Gastroesophageal sphincter (tissue), 4 donors: ENCODE measurements around the gene PXDC1. TPM values are rescaled to one million over a fixed set of nuclear protein-coding genes. Genes with fewer than 3 reads are reported as not detected.

Experiments used
- ATAC-seq: fragments of 150-250 bp; one replicate; pipeline ENCODE4 v1.9.1; 2016; ENCODE audit warnings: mild to moderate bottlenecking, moderate library complexity
- H3K27ac ChIP-seq, 4 donors: fragments of 200-600 bp; sonication (generic) in 3 of 4; 1 replicate in 3 of 4; 2 replicates in 1 of 4; pipeline ENCODE4 v1.5.1; 2016 to 2019
- H3K27me3 ChIP-seq: fragments of 200-600 bp; sonication (generic); one replicate; pipeline ENCODE4 v1.5.1; 2019
- H3K36me3 ChIP-seq, 2 donors: fragments of 200-600 bp; sonication (generic); one replicate each; pipeline ENCODE4 v1.5.1; 2019; ENCODE audit warnings: control low read depth in 1 of 2
- H3K4me1 ChIP-seq, 3 donors: fragments of 200-600 bp; sonication (generic); 1 replicate in 2 of 3; 2 replicates in 1 of 3; pipeline ENCODE4 v1.5.1; 2016 to 2019; ENCODE audit warnings: control low read depth in 2 of 3
- H3K4me3 ChIP-seq, 2 donors: fragments of 200-600 bp; sonication (generic); one replicate each; pipeline ENCODE4 v1.5.1; 2019; ENCODE audit warnings: mild to moderate bottlenecking in 1 of 2, moderate library complexity in 1 of 2
- H3K9me3 ChIP-seq, 3 donors: fragments of 200-600 bp; sonication (generic); one replicate each; pipeline ENCODE4 v1.5.1; 2017 to 2019; ENCODE audit warnings: control low read depth in 2 of 3
- EP300 ChIP-seq: sonication (generic); formaldehyde crosslinking; IDR thresholded peaks from one replicate; pipeline ENCODE4 v1.6.1; 2017; ENCODE audit warnings: antibody characterized with exemption, mild to moderate bottlenecking
- POLR2A ChIP-seq, 2 donors: fragments of 450-650 bp; IDR thresholded peaks; one replicate each; pipeline ENCODE4 v1.6.1; 2017; ENCODE audit warnings: antibody characterized with exemption in 2 of 2, mild to moderate bottlenecking in 2 of 2, moderate library complexity in 1 of 2
- POLR2AphosphoS5 ChIP-seq: sonication (generic); formaldehyde crosslinking; IDR thresholded peaks from one replicate; pipeline ENCODE4 v1.6.1; 2017; ENCODE audit warnings: antibody characterized with exemption
- WGBS, 2 donors: methylation state at CpG; one replicate each; pipeline ENCODE4 v1.1.5; 2018; ENCODE audit warnings: low coverage in 1 of 2; 5-methylcytosine and 5-hydroxymethylcytosine counted together
- total RNA-seq, 4 donors: library from RNA; depleted of rRNA; stranded (reverse); fragments of >200 nt; gene quantifications; one replicate each; pipeline ENCODE4 v1.1.0, GENCODE V29; 2016
- TF ChIP-seq, protein P1 (sequence below), 4 experiments: fragments of 200-600 bp in 2 of 4; fragments of 450-650 bp in 2 of 4; sonication (generic) in 1 of 4; IDR thresholded peaks; one replicate each; pipeline ENCODE4 v1.5.1; 2017 to 2019; ENCODE audit warnings: antibody characterized with exemption in 4 of 4, mild to moderate bottlenecking in 2 of 4, moderate library complexity in 2 of 4

PXDC1 gene
- total RNA-seq, 4 donors from 2014 or later: 78.3 to 182 (median 152) TPM

DNA sequence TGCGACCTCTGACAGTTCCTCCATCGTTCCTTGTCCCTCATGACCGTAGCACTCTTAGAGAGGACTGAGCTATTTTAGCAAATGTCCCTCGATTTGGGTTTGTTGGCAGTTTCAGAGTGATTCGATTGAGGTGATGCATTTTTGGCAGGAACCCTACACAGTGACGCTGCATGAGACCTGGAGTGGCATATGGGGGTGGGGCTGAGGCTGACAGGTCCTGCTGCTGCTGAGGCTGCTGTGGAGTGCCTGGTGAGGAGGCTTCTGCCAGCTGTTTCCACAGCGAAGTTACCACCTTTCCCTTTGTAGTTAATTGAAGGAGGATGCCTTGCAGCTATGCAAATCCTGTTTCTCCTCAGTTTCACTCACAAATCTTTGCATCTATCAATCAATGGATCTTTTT lies 19.8 kb downstream of the PXDC1 start:
- no peak overlapping the region for H3K4me3 ChIP-seq
- H3K36me3 ChIP-seq: peaks cover 0 to 91% of the 10 kb centered on the region in 2 donors
- peaks cover 0 to 51% (median 19%) of the 10 kb centered on the region in 3 donors for H3K4me1 ChIP-seq
- TF ChIP-seq POLR2AphosphoS5 (no peak), EP300 (no peak), POLR2A (IDR thresholded peaks at IDR 0.05) (no peak)
- TF ChIP-seq, protein P1, sequence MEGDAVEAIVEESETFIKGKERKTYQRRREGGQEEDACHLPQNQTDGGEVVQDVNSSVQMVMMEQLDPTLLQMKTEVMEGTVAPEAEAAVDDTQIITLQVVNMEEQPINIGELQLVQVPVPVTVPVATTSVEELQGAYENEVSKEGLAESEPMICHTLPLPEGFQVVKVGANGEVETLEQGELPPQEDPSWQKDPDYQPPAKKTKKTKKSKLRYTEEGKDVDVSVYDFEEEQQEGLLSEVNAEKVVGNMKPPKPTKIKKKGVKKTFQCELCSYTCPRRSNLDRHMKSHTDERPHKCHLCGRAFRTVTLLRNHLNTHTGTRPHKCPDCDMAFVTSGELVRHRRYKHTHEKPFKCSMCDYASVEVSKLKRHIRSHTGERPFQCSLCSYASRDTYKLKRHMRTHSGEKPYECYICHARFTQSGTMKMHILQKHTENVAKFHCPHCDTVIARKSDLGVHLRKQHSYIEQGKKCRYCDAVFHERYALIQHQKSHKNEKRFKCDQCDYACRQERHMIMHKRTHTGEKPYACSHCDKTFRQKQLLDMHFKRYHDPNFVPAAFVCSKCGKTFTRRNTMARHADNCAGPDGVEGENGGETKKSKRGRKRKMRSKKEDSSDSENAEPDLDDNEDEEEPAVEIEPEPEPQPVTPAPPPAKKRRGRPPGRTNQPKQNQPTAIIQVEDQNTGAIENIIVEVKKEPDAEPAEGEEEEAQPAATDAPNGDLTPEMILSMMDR (IDR thresholded peaks at IDR 0.05): no peak
- no peak for ATAC-seq
- WGBS, 2 donors: 73 to 77% methylated on average over 3 to 4 of the region's 7 CpGs
- no peak overlapping the region for H3K27ac ChIP-seq
- H3K9me3 ChIP-seq: peaks cover 0 to 6% (median 0%) of the 10 kb centered on the region in 3 donors
- no peaks in the 10 kb centered on the region for H3K27me3 ChIP-seq

DNA sequence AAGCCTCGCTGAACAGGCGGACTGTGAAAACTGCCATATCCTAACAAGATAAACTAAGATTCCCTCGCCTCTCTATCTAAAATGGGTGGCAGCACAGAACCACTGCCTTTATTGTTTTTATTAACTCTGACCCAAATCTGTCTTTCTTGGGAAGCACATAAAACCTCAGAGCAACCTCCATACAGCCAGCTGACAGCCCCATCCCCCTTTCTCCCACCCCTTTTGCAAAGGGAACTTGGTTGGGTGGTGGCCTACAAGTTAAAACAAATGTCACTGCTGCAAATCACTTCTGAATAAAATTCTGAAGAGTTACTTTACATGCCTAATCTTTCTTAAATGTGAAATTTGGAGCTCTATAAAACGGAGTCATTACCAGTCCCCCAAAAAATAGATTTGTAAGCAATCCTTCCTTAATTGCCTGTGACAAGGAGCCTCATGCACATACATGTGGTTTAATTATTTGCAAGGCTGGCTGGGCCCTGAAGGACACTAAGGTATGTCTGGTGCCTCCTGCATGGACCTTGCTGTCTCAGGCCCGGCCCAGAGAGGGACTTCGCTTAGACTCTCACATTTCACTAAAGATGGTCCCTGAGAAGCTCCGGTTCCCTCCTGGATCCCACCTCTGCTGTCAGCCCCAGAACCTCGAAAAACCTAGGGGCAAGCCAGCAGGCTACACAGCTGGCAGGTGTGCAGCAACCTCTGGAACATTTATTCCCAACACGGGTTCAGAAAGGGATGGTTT lies 21.7 kb downstream of the PXDC1 start:
- no peak for ATAC-seq
- Histone ChIP-seq H3K36me3 (peaks cover 0 to 91% of the 10 kb centered on the region in 2 donors), H3K9me3 (no peaks in the 10 kb centered on the region), H3K27me3 (no peaks in the 10 kb centered on the region), H3K4me3 (no peak overlapping the region), H3K4me1 (peaks cover 0 to 67% (median 19%) of the 10 kb centered on the region in 3 donors), H3K27ac (no peak overlapping the region)
- no peak for TF ChIP-seq POLR2AphosphoS5
- TF ChIP-seq POLR2A (IDR thresholded peaks at IDR 0.05): no peak
- no peak for TF ChIP-seq EP300
- TF ChIP-seq, protein P1 (IDR thresholded peaks at IDR 0.05): no peak
- WGBS, 2 donors: 81 to 90% methylated on average over 5 to 6 of the region's 9 CpGs

DNA sequence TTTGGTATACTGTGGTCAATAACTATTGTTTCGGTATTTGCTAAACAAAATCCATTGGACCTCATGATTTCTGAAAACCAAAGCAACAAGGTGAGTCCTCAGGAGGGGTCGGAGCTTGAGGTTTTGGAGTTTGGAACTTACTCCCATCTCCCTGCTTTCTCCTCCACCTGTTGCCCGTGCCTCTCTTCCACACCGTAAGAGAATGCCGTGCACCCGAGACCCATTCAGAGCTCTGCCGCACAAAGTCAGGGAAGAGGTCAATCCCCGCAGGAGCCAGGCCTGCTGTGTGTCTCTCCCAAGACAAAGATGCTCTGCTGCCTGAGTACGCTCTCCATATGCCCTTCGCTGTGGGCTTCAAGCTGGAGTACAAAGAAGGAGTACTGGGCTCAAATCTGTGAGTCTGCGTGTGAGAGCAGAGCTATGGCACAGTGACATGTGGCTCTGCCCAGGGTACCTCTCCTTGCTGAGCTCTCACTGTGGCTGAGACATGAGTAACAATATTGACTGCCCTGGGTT lies 23.9 kb downstream of the PXDC1 start:
- WGBS, 2 donors: 93% methylated on average over 3 of the region's 11 CpGs; no CpG with 5 or more reads in 1 of the 2 donors
- no peak overlapping the region for H3K27ac ChIP-seq
- no peak overlapping the region for H3K4me3 ChIP-seq
- no peaks in the 10 kb centered on the region for H3K27me3 ChIP-seq
- H3K36me3 ChIP-seq: peaks cover 0 to 91% of the 10 kb centered on the region in 2 donors
- no peak for ATAC-seq
- H3K9me3 ChIP-seq: no peaks in the 10 kb centered on the region
- peaks cover 0 to 64% (median 11%) of the 10 kb centered on the region in 3 donors for H3K4me1 ChIP-seq
- TF ChIP-seq, protein P1 (IDR thresholded peaks at IDR 0.05): no peak
- TF ChIP-seq POLR2AphosphoS5 (no peak), POLR2A (IDR thresholded peaks at IDR 0.05) (no peak), EP300 (no peak)

DNA sequence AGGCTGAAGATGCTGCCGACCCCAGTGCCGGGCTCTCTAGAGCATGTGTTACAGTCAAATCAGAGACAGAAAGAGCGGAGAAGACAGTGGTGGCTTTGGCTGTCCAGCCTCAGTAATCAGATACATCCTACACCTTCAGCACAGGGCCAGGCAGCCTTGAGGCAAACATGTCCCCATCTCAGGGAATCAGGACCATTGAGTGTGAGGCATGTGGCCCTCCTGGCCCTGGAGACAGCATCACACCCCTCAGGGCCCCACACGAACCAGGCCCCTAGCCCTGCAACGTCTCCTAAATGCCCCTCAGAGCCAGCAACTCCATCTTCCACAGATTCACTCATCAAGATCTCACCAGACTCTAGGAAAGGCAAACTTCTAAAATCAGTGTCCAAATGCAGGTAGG lies 24.5 kb downstream of the PXDC1 start:
- no peak for ATAC-seq
- Histone ChIP-seq H3K36me3 (peaks cover 0 to 96% of the 10 kb centered on the region in 2 donors), H3K4me3 (no peak overlapping the region), H3K27me3 (no peaks in the 10 kb centered on the region), H3K9me3 (no peaks in the 10 kb centered on the region), H3K4me1 (peaks cover 0 to 64% (median 6%) of the 10 kb centered on the region in 3 donors), H3K27ac (no peak overlapping the region)
- WGBS, 2 donors: 73 to 88% methylated on average over 2 to 3 of the region's 5 CpGs
- TF ChIP-seq POLR2AphosphoS5: no peak
- TF ChIP-seq, protein P1 (IDR thresholded peaks at IDR 0.05): no peak
- TF ChIP-seq EP300: no peak
- TF ChIP-seq POLR2A (IDR thresholded peaks at IDR 0.05): no peak
